Liver (tissue), 9 donors: ENCODE data around the gene MRAS. TPM values are rescaled to one million over a fixed set of nuclear protein-coding genes. Genes with fewer than 3 reads are reported as not detected.

Experiments used
- DNase-seq: peaks from one replicate; pipeline ENCODE4 v3.0.0-alpha.2; 2017; ENCODE audit warnings: low spot score
- H3K27ac ChIP-seq, 2 donors: one replicate each; pipeline ENCODE4 v1.7.0; 2013; ENCODE audit warnings: inconsistent platforms in 2 of 2, low read length in 2 of 2, control low read depth in 1 of 2, low read depth in 1 of 2, mild to moderate bottlenecking in 1 of 2
- H3K27me3 ChIP-seq, 4 donors: one replicate each; pipeline versions ENCODE4 v1.6.1 to v1.7.0; 2013; ENCODE audit warnings: low read length in 3 of 4, inconsistent platforms in 1 of 4, mild to moderate bottlenecking in 1 of 4, moderate library complexity in 1 of 4; ENCODE audit not compliant: control insufficient read depth in 4 of 4, insufficient read depth in 4 of 4
- H3K36me3 ChIP-seq, 4 donors: one replicate each; pipeline versions ENCODE4 v1.6.1 to v1.7.0; 2013; ENCODE audit warnings: low read length in 3 of 4, mild to moderate bottlenecking in 3 of 4, low read depth in 1 of 4, moderate library complexity in 1 of 4; ENCODE audit not compliant: control insufficient read depth in 4 of 4, insufficient read depth in 3 of 4
- H3K4me1 ChIP-seq, 4 donors: one replicate each; pipeline versions ENCODE4 v1.6.1 to v1.7.0; 2013; ENCODE audit warnings: low read length in 3 of 4, mild to moderate bottlenecking in 3 of 4, moderate library complexity in 1 of 4; ENCODE audit not compliant: control insufficient read depth in 4 of 4, insufficient read depth in 4 of 4
- H3K4me3 ChIP-seq, 3 donors: one replicate each; pipeline versions ENCODE4 v1.6.1 to v1.7.0; 2013; ENCODE audit warnings: low read length in 3 of 3, control low read depth in 1 of 3, low read depth in 1 of 3, mild to moderate bottlenecking in 1 of 3
- H3K9ac ChIP-seq, 2 donors: one replicate each; pipeline ENCODE4 v1.7.0; 2013; ENCODE audit warnings: low read length in 2 of 2, mild to moderate bottlenecking in 2 of 2, moderate library complexity in 2 of 2, control low read depth in 1 of 2, low read depth in 1 of 2
- H3K9me3 ChIP-seq, 4 donors: one replicate each; pipeline versions ENCODE4 v1.6.1 to v1.7.0; 2013; ENCODE audit warnings: low read length in 3 of 4; ENCODE audit not compliant: control insufficient read depth in 4 of 4
- ATF3 ChIP-seq: IDR thresholded peaks from 2 replicates; pipeline ENCODE4 v1.6.1; 2016; ENCODE audit warnings: antibody characterized with exemption
- CTCF ChIP-seq: fragments of 150-350 bp; IDR thresholded peaks from 2 replicates; pipeline ENCODE4 v1.5.1; 2017; ENCODE audit warnings: improper control_type of control experiment, low read depth, low read length; ENCODE audit not compliant: missing input control
- EGR1 ChIP-seq, 2 donors: IDR thresholded peaks; 2 replicates each; pipeline ENCODE4 v1.6.1; 2016 to 2018; ENCODE audit warnings: antibody characterized with exemption in 2 of 2, low read depth in 2 of 2
- FOXA1 ChIP-seq: IDR thresholded peaks from 2 replicates; pipeline ENCODE4 v1.6.1; 2016; ENCODE audit warnings: antibody characterized with exemption
- FOXA2 ChIP-seq: IDR thresholded peaks from 2 replicates; pipeline ENCODE4 v1.6.1; 2016; ENCODE audit warnings: antibody characterized with exemption
- GABPA ChIP-seq, 2 donors: IDR thresholded peaks in 1 of 2; conservative IDR thresholded peaks in 1 of 2; 2 replicates each; pipeline ENCODE4 v1.6.1; 2016; ENCODE audit warnings: antibody characterized with exemption in 2 of 2, mild to moderate bottlenecking in 1 of 2, moderate library complexity in 1 of 2
- HNF4A ChIP-seq, 2 donors: conservative IDR thresholded peaks; 2 replicates each; pipeline ENCODE4 v1.6.1; 2016; ENCODE audit warnings: antibody characterized with exemption in 2 of 2, mild to moderate bottlenecking in 2 of 2
- HNF4G ChIP-seq: IDR thresholded peaks from 2 replicates; pipeline ENCODE4 v1.6.1; 2016; ENCODE audit warnings: antibody characterized with exemption
- JUND ChIP-seq, 2 donors: IDR thresholded peaks; 2 replicates each; pipeline ENCODE4 v1.6.1; 2016; ENCODE audit warnings: antibody characterized with exemption in 2 of 2
- MAX ChIP-seq: IDR thresholded peaks from 2 replicates; pipeline ENCODE4 v1.6.1; 2016; ENCODE audit warnings: antibody characterized with exemption
- NR2F2 ChIP-seq: IDR thresholded peaks from 2 replicates; pipeline ENCODE4 v1.6.1; 2016; ENCODE audit warnings: antibody characterized with exemption
- RAD21 ChIP-seq, 2 donors: IDR thresholded peaks; 2 replicates each; pipeline ENCODE4 v1.6.1; 2016; ENCODE audit warnings: antibody characterized with exemption in 2 of 2, mild to moderate bottlenecking in 2 of 2
- REST ChIP-seq: IDR thresholded peaks from 2 replicates; pipeline ENCODE4 v1.6.1; 2016; ENCODE audit warnings: antibody characterized with exemption, mild to moderate bottlenecking
- RXRA ChIP-seq, 2 donors: IDR thresholded peaks; 2 replicates each; pipeline ENCODE4 v1.6.1; 2017 to 2018; ENCODE audit warnings: antibody characterized with exemption in 2 of 2, mild to moderate bottlenecking in 1 of 2
- TAF1 ChIP-seq: conservative IDR thresholded peaks from 2 replicates; pipeline ENCODE4 v1.6.1; 2016; ENCODE audit warnings: antibody characterized with exemption, mild to moderate bottlenecking
- YY1 ChIP-seq: IDR thresholded peaks from 2 replicates; pipeline ENCODE4 v1.6.1; 2016; ENCODE audit warnings: antibody characterized with exemption, mild to moderate bottlenecking
- ZBTB33 ChIP-seq: IDR thresholded peaks from 2 replicates; pipeline ENCODE4 v1.6.1; 2016; ENCODE audit warnings: antibody characterized with exemption
- WGBS: extraction: QIAGEN DNeasy Blood & Tissue Kit; methylation state at CpG from one replicate; pipeline ENCODE4 v1.1.7; 2013; 5-methylcytosine and 5-hydroxymethylcytosine counted together
- polyA plus RNA-seq, 2 donors: library from polyadenylated mRNA; stranded (reverse) in 1 of 2; unstranded in 1 of 2; fragments of 200-250 nt in 1 of 2; fragments of >200 nt in 1 of 2; fragmentation: Nextera tagmentation in 1 of 2; extraction: Ambion mirVana in 1 of 2; gene quantifications; one replicate each; pipeline versions ENCODE4 v1.2.1 to v1.2.3, GENCODE V29; 2013 to 2015
- total RNA-seq, 2 donors: library from RNA; depleted of rRNA; stranded (reverse); fragments of >200 nt; gene quantifications; one replicate each; pipeline ENCODE4 v1.2.3, GENCODE V29; 2014
- donor health status: healthy.
- donor health status: healthy.
- donor health status: healthy.
- donor health status: healthy.
- donor health status: healthy.

Gene MRAS
- total and polyA plus RNA-seq, 4 donors, result 1.6 to 2.6 (median 1.9) TPM

- Histone ChIP-seq H3K27me3 (no peaks in the 10 kb centered on the region), H3K4me1 (no peaks in the 10 kb centered on the region), H3K9ac (no peak overlapping the region), H3K4me3 (no peak overlapping the region), H3K9me3 (no peaks in the 10 kb centered on the region), H3K36me3 (no peaks in the 10 kb centered on the region), H3K27ac (no peak overlapping the region)
- no peak for DNase-seq
- TF ChIP-seq ATF3, result no peak
- TF ChIP-seq TAF1, result no peak
- TF ChIP-seq FOXA1, result no peak
- TF ChIP-seq HNF4G, result no peak
- 94% methylated on average over 7 of the region's 7 CpGs for WGBS
These were observed 101.8 kb downstream of the MRAS start for GRCh38 chr3:138450181-138450580.

GRCh38 chr3:138450704-138451424 is 102.5 kb downstream of the MRAS start:
- TF ChIP-seq NR2F2, result no peak
- TF ChIP-seq MAX, result no peak
- TF ChIP-seq ATF3, result no peak
- no peak for TF ChIP-seq ZBTB33
- no peak for TF ChIP-seq RAD21 (IDR thresholded peaks at IDR 0.05)
- no peak for TF ChIP-seq RXRA (IDR thresholded peaks at IDR 0.05)
- no peak for TF ChIP-seq FOXA2
- TF ChIP-seq YY1, result no peak
- TF ChIP-seq EGR1 (IDR thresholded peaks at IDR 0.05; ENCODE audit: low read depth in 2 of 2), result no peak
- no peak for TF ChIP-seq JUND (IDR thresholded peaks at IDR 0.05)
- no peak for TF ChIP-seq CTCF
- TF ChIP-seq GABPA (IDR thresholded peaks at IDR 0.05 in 1 of 2, conservative IDR thresholded peaks at IDR 0.05 in 1 of 2), result no peak
- no peak for TF ChIP-seq REST
- no peak for TF ChIP-seq FOXA1
- TF ChIP-seq HNF4A (conservative IDR thresholded peaks at IDR 0.05), result no peak
- WGBS, result 79% methylated on average over 6 of the region's 6 CpGs

More at GRCh38 chr3:138450704-138451424, 102.5 kb downstream of the MRAS start:
- Histone ChIP-seq H3K4me3 (no peak overlapping the region), H3K27me3 (no peaks in the 10 kb centered on the region), H3K9ac (no peak overlapping the region), H3K27ac (no peak overlapping the region), H3K36me3 (no peaks in the 10 kb centered on the region), H3K9me3 (no peaks in the 10 kb centered on the region), H3K4me1 (no peaks in the 10 kb centered on the region)
- DNase-seq, result no peak
